GM12891 (cell line): ENCODE measurements around the gene MED13L.

Experiments used
- DNase-seq: peaks from one replicate; pipeline ENCODE4 v3.0.0; 2011; ENCODE audit warnings: low spot score; ENCODE audit not compliant: insufficient read length
- FAIRE-seq: peaks from 2 replicates; lab custom pipeline; 2011; peaks lifted over from hg19 to GRCh38; lab: Jason Lieb, UNC
- PAX5 ChIP-seq: IDR thresholded peaks from 2 replicates; pipeline ENCODE4 v1.6.1; 2011; ENCODE audit warnings: low read length, moderate library complexity, mild to moderate bottlenecking; ENCODE audit not compliant: insufficient read depth, severe bottlenecking
- POLR2A ChIP-seq: IDR thresholded peaks from 2 replicates; pipeline ENCODE4 v1.6.1; 2011; ENCODE audit warnings: low read depth, low read length, control low read depth
- POLR2AphosphoS5 ChIP-seq: IDR thresholded peaks from 2 replicates; pipeline ENCODE4 v1.6.1; 2011; ENCODE audit warnings: low read depth, low read length, control low read depth
- POU2F2 ChIP-seq: IDR thresholded peaks from 2 replicates; pipeline ENCODE4 v1.6.1; 2011; ENCODE audit warnings: low read depth, mild to moderate bottlenecking, control low read depth, low read length, moderate library complexity
- SPI1 ChIP-seq: IDR thresholded peaks from 2 replicates; pipeline ENCODE4 v1.6.1; 2011; ENCODE audit warnings: low read depth, low read length, control low read depth
- TAF1 ChIP-seq: IDR thresholded peaks from 2 replicates; pipeline ENCODE4 v1.6.1; 2011; ENCODE audit warnings: low read depth, low read length, control low read depth

Gene MED13L

GRCh38 chr12:116216022-116216756 lies 61.3 kb downstream of the MED13L start:
- TF ChIP-seq POLR2AphosphoS5 (no peak), POU2F2 (no peak), POLR2A (no peak), TAF1 (no peak), PAX5 (no peak), SPI1 (no peak)
- FAIRE-seq: no peak
- DNase-seq: no peak

GRCh38 chr12:116215023-116215422 lies 62.5 kb downstream of the MED13L start:
- TF ChIP-seq POLR2A: no peak
- no peak for TF ChIP-seq SPI1
- no peak for TF ChIP-seq POU2F2
- no peak for TF ChIP-seq PAX5
- TF ChIP-seq POLR2AphosphoS5: no peak
- no peak for TF ChIP-seq TAF1
- FAIRE-seq (no peak), DNase-seq (no peak)

GRCh38 chr12:116213885-116214527 lies 63.5 kb downstream of the MED13L start:
- no peak for FAIRE-seq
- TF ChIP-seq PAX5: no peak
- TF ChIP-seq SPI1: no peak
- no peak for TF ChIP-seq POLR2A
- TF ChIP-seq TAF1: no peak
- TF ChIP-seq POLR2AphosphoS5: no peak

GRCh38 chr12:116213014-116213413 lies 64.5 kb downstream of the MED13L start:
- FAIRE-seq (no peak), DNase-seq (no peak)
- TF ChIP-seq POU2F2 (no peak), POLR2A (no peak), POLR2AphosphoS5 (no peak), PAX5 (no peak), TAF1 (no peak), SPI1 (no peak)

More at GRCh38 chr12:116213885-116214527, 63.5 kb downstream of the MED13L start:
- DNase-seq: no peak

GRCh38 chr12:116210762-116211161 lies 66.7 kb downstream of the MED13L start:
- TF ChIP-seq POU2F2 (no peak), PAX5 (no peak), TAF1 (no peak), POLR2A (no peak), SPI1 (no peak), POLR2AphosphoS5 (no peak)
- FAIRE-seq (no peak), DNase-seq (no peak)

- no peak for DNase-seq
- no peak for FAIRE-seq
- TF ChIP-seq TAF1 (no peak), POU2F2 (no peak), PAX5 (no peak), POLR2AphosphoS5 (no peak), SPI1 (no peak), POLR2A (no peak)
Observed at GRCh38 chr12:116210131-116210530, 67.4 kb downstream of the MED13L start.

- no peak for FAIRE-seq
- TF ChIP-seq POU2F2 (no peak), POLR2A (no peak), TAF1 (no peak), PAX5 (no peak), POLR2AphosphoS5 (no peak), SPI1 (no peak)
- no peak for DNase-seq
Observed at GRCh38 chr12:116209503-116209902, 68.0 kb downstream of the MED13L start.

GRCh38 chr12:116207274-116207673 lies 70.2 kb downstream of the MED13L start:
- TF ChIP-seq TAF1: no peak
- TF ChIP-seq POU2F2: no peak
- TF ChIP-seq SPI1: no peak
- TF ChIP-seq POLR2AphosphoS5: no peak
- TF ChIP-seq PAX5: no peak
- no peak for TF ChIP-seq POLR2A
- no peak for DNase-seq
- peak; percentile 31 for FAIRE-seq

GRCh38 chr12:116206828-116207227 lies 70.7 kb downstream of the MED13L start:
- FAIRE-seq (no peak), DNase-seq (no peak)
- TF ChIP-seq TAF1 (no peak), POU2F2 (no peak)

- no peak for TF ChIP-seq POLR2A
- no peak for TF ChIP-seq SPI1
- TF ChIP-seq POLR2AphosphoS5: no peak
- no peak for TF ChIP-seq TAF1
- TF ChIP-seq POU2F2: no peak
- no peak for TF ChIP-seq PAX5
- no peak for FAIRE-seq
- no peak for DNase-seq
Observed at GRCh38 chr12:116204785-116205184, 72.7 kb downstream of the MED13L start.

GRCh38 chr12:116204169-116204568 lies 73.3 kb downstream of the MED13L start:
- FAIRE-seq: no peak
- DNase-seq: no peak
- TF ChIP-seq POU2F2 (no peak), TAF1 (no peak), PAX5 (no peak)
